ENCODE measurements around the gene CA12. TPM values are rescaled to one million over a fixed set of nuclear protein-coding genes. Genes with fewer than 3 reads are reported as not detected.

CA12 gene
- total RNA-seq, 4 donors from 2014 or later = 22.1 to 79.6 (median 37.0) TPM

DNA sequence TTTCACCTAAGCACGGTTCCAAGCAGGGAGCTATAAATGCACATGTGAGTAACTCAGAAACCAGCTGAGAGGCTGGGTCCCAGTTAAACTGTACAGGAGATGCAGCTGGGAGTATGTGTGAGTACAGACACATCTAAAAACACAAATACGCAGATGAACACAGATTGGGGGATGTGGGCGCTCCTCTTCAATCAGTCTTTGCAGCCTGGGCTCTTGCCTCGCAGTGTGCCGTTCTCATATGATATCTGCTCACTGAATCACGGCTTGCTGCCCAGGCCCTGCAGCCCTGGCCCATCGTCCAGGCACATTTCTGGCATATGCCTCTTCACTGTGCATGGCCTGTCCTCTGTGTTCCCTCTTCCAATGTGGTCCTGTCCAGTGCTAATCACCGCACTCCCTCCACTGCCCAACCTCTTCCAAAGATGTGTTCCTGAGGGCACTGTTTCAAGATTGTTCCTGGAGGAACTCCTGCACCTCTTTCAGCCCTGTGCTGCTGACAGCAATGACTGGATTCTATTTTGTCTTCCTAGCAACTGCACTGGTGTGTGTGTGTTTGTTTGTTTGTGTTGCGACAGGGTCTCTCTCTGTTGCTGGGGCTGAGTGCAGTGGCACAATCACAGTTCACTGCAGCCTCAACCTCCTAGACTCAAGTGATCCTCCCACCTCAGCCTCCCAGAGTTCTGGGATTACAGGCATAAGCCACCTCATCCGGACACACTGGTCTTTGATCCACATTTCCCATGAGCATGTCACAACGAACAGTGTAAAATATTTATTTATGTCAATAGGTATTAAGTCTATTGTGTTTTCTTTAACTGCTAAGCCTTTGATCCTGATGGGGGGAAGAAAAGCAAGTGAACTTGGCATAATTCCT is 17.0 kb downstream of the CA12 start:
- H3K4me3 ChIP-seq = no peak overlapping the region
- TF ChIP-seq, protein P1, sequence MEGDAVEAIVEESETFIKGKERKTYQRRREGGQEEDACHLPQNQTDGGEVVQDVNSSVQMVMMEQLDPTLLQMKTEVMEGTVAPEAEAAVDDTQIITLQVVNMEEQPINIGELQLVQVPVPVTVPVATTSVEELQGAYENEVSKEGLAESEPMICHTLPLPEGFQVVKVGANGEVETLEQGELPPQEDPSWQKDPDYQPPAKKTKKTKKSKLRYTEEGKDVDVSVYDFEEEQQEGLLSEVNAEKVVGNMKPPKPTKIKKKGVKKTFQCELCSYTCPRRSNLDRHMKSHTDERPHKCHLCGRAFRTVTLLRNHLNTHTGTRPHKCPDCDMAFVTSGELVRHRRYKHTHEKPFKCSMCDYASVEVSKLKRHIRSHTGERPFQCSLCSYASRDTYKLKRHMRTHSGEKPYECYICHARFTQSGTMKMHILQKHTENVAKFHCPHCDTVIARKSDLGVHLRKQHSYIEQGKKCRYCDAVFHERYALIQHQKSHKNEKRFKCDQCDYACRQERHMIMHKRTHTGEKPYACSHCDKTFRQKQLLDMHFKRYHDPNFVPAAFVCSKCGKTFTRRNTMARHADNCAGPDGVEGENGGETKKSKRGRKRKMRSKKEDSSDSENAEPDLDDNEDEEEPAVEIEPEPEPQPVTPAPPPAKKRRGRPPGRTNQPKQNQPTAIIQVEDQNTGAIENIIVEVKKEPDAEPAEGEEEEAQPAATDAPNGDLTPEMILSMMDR (IDR thresholded peaks at IDR 0.05) = no peak
- no peak for TF ChIP-seq POLR2A (IDR thresholded peaks at IDR 0.05)
- peaks cover 0 to 13% (median 0%) of the 10 kb centered on the region in 4 donors for H3K4me1 ChIP-seq
- no peaks in the 10 kb centered on the region for H3K27me3 ChIP-seq
- no peak for DNase-seq
- H3K9me3 ChIP-seq = no peaks in the 10 kb centered on the region
- H3K36me3 ChIP-seq = no peaks in the 10 kb centered on the region
- no peak overlapping the region for H3K27ac ChIP-seq

DNA sequence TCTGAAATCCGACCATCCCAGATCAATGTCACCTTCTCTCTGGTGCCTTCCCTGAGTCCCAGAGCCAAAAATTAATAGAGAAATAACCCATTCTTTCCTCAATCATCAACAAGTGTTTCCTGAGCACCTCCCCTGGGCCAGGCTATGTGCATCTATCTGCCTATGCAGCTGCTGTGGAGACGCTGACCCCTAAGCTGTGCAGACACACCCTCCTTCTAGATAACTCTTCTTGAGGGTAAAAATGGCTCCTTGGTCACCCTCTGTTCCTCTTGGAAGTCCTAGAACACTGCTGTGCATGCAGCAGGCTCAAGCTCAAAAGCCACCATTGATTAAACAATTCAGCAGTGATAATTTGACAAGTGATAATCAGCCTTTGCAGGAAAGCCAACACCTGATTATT is 18.4 kb downstream of the CA12 start:
- H3K36me3 ChIP-seq = no peaks in the 10 kb centered on the region
- no peak overlapping the region for H3K4me3 ChIP-seq
- peaks cover 0 to 22% (median 0%) of the 10 kb centered on the region in 4 donors for H3K4me1 ChIP-seq
- H3K9me3 ChIP-seq = no peaks in the 10 kb centered on the region
- no peak for TF ChIP-seq POLR2A (IDR thresholded peaks at IDR 0.05)
- TF ChIP-seq, protein P1 (IDR thresholded peaks at IDR 0.05) = no peak
- DNase-seq = no peak
- H3K27me3 ChIP-seq = no peaks in the 10 kb centered on the region
- H3K27ac ChIP-seq = no peak overlapping the region

DNA sequence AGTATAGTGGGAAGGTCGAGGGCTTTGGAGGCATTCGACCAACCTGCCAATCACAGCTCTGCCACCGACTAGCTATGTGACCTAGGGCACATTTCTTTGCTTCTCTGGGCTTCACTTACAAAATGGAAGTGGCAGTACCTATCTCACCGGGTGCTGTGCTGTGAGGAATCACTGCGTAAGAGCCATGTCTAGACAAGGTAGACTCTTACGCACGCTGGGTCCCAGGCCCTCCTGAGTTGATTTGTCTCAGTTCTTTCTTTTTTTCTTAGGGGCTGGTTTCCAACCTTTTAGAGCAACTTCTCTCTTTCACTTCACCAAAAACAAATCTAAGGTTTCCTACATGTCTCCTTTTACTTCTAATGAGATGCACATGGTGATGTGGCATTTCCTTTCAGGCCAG is 18.8 kb downstream of the CA12 start:
- Histone ChIP-seq H3K36me3 (no peaks in the 10 kb centered on the region), H3K27ac (peak overlapping the region in 2 of 4 donors; percentile 5 to 44), H3K4me1 (peaks cover 0 to 25% (median 0%) of the 10 kb centered on the region in 4 donors), H3K27me3 (no peaks in the 10 kb centered on the region), H3K9me3 (no peaks in the 10 kb centered on the region), H3K4me3 (no peak overlapping the region)
- no peak for DNase-seq
- no peak for TF ChIP-seq POLR2A (IDR thresholded peaks at IDR 0.05)
- TF ChIP-seq, protein P1 (IDR thresholded peaks at IDR 0.05) = no peak

DNA sequence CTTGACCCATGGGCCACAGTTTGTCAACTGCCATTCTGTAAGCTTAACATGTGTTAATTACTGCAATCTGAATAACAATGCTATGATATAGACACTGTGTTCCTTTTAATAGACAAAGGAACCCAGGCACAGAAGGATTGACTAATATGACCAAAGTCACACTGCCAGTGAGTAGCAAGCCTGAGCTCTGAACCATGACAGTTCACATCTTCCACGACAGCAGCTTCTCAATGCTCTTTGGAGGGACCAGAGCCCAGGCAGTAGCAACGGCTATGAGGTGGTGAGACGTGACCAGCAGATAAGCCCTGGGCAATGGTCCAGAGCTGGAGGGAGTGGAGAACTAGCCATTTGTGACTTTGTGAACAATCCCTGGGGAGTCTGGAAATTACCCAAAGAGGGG is 19.4 kb downstream of the CA12 start:
- Histone ChIP-seq H3K27ac (peak overlapping the region in 3 of 4 donors; percentile 24 to 44 (median 42)), H3K36me3 (no peaks in the 10 kb centered on the region), H3K4me1 (peaks cover 0 to 27% (median 0%) of the 10 kb centered on the region in 4 donors), H3K9me3 (no peaks in the 10 kb centered on the region), H3K27me3 (no peaks in the 10 kb centered on the region), H3K4me3 (no peak overlapping the region)
- TF ChIP-seq, protein P1 (IDR thresholded peaks at IDR 0.05) = no peak
- TF ChIP-seq POLR2A (IDR thresholded peaks at IDR 0.05) = no peak
- peak in 2 of 3 donors; percentile 67 to 75 for DNase-seq

DNA sequence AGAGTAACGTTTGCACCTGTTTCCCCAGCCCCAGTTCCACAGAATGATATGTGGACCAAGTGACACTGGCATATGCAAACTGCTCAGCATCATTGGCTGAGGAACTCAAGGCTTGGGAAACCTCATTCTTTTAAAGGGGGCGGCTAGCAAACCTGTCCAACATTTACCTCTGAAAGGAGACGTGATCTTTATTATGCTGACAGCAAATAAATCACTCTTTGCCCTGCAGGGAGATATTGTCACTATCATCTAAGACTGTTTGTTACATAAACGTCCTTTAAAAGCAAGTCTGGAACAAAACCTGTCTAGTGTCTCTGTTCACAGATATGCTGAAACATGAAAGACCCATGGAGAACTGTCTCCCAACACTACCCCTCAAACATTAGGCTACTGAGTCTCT is 21.5 kb downstream of the CA12 start:
- Histone ChIP-seq H3K36me3 (no peaks in the 10 kb centered on the region), H3K4me1 (peaks cover 0 to 44% (median 0%) of the 10 kb centered on the region in 4 donors), H3K27me3 (no peaks in the 10 kb centered on the region), H3K4me3 (no peak overlapping the region), H3K9me3 (no peaks in the 10 kb centered on the region), H3K27ac (no peak overlapping the region)
- TF ChIP-seq, protein P1 (IDR thresholded peaks at IDR 0.05) = no peak
- TF ChIP-seq POLR2A (IDR thresholded peaks at IDR 0.05) = no peak
- DNase-seq = no peak

Data from Peyer's patch (tissue), 4 donors.